NCI-H1694 (cell line): Measurements from ENCODE around the gene STK32B.

ENCODE experiments used
- DNase-seq: peaks from one replicate; lab custom pipeline; 2025; lab: John Stamatoyannopoulos, UW

Gene STK32B

DNA sequence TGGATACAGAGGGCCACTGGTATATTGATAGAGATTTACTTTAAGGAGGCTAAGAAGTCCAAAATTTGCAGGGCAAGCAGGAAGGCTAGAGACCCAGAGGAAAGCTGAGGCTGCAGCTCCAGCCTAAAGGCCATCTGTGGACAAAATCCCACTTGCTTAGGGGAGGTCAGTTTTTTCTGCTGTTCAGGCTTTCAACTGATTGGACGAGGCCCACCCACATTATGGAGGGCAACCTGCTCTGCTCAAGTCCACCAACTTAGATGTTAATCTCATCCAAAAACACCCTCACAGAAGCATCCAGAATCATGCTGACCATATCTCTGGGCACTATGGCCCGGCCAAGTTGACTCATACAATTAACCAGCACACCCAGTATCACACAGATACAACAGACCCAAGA is 480.8 kb downstream of the STK32B start:
- DNase-seq, result no peak

- no peak for DNase-seq
These were observed 488.3 kb downstream of the STK32B start for GRCh38 chr4:5539584-5539983.

- no peak for DNase-seq
These were observed 489.9 kb downstream of the STK32B start for GRCh38 chr4:5541169-5541568.

GRCh38 chr4:5543681-5544080 is 492.4 kb downstream of the STK32B start:
- no peak for DNase-seq

DNA sequence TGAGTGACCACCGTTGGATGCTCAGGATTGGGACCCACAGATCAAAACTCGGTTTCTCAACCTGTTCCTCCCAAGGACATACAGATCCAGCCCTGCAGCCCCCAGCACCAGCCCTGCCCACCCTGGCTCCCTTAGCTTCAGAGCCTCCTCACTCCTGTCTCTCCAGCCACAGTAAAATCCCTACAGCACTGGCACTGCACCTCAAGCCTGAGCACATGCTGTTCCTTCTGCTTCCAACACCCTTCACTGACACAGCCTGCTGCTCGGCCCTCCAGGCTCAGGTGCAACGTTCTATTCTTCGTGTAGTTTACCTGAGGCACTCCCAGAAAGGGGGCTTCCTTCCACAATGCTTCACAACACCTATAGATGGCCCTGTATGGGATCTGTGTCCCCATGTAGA is 493.5 kb downstream of the STK32B start:
- DNase-seq, result no peak

DNA sequence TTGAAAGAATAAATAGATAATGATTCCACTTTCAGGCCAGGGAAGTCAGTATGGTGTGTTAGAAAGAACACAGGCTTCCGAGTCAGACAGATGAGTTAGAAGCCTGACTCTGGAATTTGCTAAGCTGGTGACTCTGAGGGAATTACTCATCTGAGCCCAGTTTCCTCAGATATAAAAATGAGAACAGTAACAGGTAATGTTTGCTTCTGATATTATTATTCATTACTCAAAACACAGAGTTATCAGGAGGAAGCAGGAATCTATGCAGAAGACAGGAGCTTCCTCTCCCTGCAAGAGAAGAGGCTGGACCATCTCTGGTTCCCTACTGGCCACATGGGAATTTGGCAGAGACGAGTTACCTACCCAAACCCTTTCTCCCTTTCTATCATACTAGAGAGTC is 494.0 kb downstream of the STK32B start:
- no peak for DNase-seq

- no peak for DNase-seq
These were observed 496.5 kb downstream of the STK32B start for GRCh38 chr4:5547651-5548249.
